ENCODE data around the gene HOXC10.

GRCh38 chr12:53947743-53948142, 37.2 kb upstream of the HOXC10 start:
- TF ChIP-seq POLR2A (IDR thresholded peaks at IDR 0.05), result no peak
- no peak for TF ChIP-seq CTCF (IDR thresholded peaks at IDR 0.05)

Measured in adrenal gland (tissue), 5 donors.